Measurements from ENCODE around the gene KRT7. TPM values are rescaled to one million over a fixed set of nuclear protein-coding genes. Genes with fewer than 3 reads are reported as not detected.
"Not testable (repeated sequence)": the region's sequence is repeated elsewhere in the genome, so short reads cannot be mapped to it uniquely, and the experiment has no call there.

The KRT7 gene
- total RNA-seq, 2 donors from 2014 or later, result 0.78 to 0.89 TPM

- DNase-seq (no peak), ATAC-seq (no peak)
- intact Hi-C loops (cut with DNase I, micrococcal nuclease), result no loop called here
These were observed 6.0 kb downstream of the KRT7 start for GRCh38 chr12:52238916-52239646.

DNA sequence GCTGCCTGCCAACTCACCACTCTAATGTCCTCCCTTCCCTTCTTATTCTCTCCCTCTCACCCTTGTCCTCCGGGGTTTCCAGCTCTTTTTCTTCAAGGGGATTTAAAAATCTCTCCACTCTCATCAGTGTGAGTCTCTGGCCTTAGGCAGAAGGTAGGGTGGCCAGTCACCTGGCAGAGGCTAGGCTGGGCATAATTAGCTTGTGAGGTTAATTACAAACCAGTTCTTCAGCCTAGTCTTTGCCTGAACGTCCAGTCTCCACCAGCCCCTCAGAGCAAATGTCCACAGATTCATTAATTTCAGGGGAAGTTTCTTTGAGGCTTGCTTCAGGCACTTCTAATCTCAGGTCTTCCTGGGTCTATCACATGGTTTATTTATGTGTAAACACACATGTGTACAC, 6.7 kb downstream of the KRT7 start:
- ATAC-seq (no peak), DNase-seq (no peak)
- intact Hi-C loops (cut with DNase I, micrococcal nuclease), result no loop called here

- ATAC-seq; DNase-seq; intact Hi-C loops (cut with DNase I, micrococcal nuclease): not testable (repeated sequence)
These were observed 7.2 kb downstream of the KRT7 start for GRCh38 chr12:52240247-52240646.

DNA sequence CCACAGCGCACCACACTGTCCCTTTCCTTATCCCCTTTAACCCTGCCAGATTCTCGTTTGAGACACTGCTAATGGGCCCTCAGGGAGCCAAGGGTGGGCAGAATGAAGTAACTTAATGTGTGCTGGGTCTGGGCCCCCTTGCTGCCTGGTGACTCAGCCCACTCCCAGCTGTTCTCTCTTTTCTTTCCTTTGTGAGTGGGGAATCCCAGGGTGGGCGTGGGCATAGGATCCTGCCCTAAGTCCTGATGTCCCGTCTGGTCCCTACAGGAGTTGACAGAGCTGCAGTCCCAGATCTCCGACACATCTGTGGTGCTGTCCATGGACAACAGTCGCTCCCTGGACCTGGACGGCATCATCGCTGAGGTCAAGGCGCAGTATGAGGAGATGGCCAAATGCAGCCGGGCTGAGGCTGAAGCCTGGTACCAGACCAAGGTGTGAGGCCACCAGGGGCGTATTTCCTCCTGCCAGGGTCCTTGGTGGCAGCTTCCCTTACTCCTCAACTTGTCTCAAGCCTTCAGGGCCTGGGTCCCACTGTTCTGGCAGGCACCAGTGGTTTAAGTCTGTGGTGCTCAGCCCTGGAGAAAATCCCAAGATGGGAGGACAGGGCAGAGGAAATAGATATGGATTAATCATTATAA, 8.3 kb downstream of the KRT7 start:
- no peak for ATAC-seq
- intact Hi-C loops (cut with DNase I, micrococcal nuclease), result no loop called here
- no peak for DNase-seq

DNA sequence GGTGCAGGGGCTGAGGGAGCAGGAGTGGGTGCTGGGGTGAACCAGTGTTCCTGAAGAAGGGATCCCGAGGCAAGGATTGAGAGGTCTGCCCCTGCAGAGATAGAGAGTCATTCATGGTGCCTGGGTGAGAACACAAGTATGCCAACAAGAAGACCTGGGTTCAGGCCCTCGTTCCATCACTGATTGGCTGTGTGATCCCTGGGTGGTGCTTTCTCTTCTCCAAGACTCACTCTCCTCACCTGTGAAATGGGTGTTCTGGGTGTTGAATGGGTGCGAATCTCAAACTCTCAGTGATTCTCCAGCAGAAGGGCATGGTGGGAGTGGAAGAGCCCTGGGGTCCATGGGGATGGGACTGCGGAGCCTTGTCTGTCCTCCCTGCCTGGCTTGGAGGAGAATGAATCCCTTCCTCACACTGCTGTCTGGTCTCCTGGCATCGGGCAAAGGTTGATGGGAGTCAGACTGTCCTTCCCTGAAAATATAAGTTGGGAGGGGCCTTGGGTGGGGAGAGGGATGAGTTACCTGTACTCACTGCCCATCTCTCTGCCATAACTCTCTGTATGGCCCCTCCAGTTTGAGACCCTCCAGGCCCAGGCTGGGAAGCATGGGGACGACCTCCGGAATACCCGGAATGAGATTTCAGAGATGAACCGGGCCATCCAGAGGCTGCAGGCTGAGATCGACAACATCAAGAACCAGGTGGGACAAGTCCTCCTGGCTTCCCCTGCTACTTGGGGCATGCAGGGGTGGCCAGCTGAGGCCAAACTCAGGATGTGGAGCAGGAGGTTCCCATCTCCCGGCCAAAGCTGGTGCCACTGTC, 9.6 kb downstream of the KRT7 start:
- ATAC-seq (no peak), DNase-seq (no peak)
- intact Hi-C loops (cut with DNase I, micrococcal nuclease), result no loop called here

DNA sequence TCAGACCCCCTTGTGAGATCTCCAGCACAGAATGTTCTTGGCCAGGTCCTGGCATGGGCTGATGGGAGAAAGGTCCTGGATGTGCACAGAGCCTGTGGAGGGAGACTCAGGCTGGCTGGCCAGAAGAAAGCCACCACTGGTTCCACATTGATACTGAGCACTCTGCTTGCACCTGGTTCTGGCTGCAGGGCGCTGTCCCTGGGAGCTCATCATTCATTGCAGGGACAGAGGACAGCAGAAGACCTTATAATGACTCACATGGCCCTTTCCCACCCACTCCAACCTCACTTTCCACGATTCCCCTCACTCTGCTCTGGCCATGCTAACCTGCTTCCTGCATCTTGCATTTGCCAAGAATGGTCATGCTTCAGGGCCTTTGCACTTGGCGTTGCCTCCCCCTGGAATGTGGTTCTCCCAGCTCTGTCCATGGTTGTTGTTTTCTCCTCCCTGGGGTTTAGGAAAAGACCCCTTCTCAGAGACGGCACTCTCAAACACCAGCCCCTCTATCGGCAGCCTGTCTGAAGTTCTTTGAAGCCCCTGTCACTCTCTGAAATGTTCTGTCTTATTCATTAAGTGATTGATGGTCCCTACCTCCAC, 10.3 kb downstream of the KRT7 start:
- DNase-seq, result no peak
- ATAC-seq, result no peak
- intact Hi-C loops (cut with DNase I, micrococcal nuclease), result no loop called here

GRCh38 chr12:52243856-52244614, 11.0 kb downstream of the KRT7 start:
- peak; percentile 71 for ATAC-seq
- DNase-seq, result peak; percentile 52 to 78
- intact Hi-C loops (cut with DNase I, micrococcal nuclease), result no loop called here

DNA sequence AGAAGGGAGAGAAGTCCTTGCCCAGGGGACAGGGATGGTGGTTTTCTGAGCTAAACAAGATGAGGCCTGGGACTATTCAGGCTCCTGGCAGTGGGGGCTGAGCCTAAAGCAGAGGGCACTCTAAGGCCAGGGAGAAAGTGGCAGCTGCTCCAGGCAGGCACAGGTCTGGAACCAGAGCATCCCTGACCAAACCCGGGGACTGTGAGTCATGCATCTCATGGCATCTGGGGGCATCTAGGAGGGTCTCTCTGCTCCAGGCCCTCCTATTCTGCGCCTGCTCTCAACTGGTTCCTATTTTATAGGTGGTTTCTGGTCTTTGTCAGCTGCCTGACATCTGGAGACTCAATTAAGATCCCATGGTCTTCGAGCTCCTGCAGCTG, 11.6 kb downstream of the KRT7 start:
- DNase-seq, result no peak
- intact Hi-C loops (cut with DNase I, micrococcal nuclease), result no loop called here
- ATAC-seq, result no peak

DNA sequence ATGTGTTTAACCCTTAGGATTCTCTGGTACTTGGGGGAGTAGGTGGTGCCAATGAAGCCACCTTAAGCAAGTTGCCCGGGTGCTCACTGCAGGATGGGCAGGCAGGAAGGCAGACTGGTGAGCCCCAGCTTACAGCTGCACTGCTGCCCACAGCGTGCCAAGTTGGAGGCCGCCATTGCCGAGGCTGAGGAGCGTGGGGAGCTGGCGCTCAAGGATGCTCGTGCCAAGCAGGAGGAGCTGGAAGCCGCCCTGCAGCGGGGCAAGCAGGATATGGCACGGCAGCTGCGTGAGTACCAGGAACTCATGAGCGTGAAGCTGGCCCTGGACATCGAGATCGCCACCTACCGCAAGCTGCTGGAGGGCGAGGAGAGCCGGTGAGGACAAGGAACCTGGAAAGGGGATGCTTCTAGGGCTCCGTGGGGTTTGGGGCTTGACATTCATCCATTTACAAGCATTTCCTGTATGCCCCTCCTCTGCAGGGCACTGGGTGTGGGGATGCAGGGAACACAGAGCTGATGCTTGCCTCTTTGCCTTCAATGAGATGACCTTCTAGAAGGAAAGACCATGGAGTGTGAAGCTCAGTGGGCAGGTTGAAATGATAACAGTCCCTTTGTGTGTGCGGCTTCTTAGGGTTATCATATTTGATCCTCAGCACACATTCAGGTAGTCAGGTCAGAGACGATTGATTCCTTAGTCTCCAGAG, 12.4 kb downstream of the KRT7 start:
- intact Hi-C loops (cut with DNase I, micrococcal nuclease), result no loop called here
- no peak for ATAC-seq
- no peak for DNase-seq

DNA sequence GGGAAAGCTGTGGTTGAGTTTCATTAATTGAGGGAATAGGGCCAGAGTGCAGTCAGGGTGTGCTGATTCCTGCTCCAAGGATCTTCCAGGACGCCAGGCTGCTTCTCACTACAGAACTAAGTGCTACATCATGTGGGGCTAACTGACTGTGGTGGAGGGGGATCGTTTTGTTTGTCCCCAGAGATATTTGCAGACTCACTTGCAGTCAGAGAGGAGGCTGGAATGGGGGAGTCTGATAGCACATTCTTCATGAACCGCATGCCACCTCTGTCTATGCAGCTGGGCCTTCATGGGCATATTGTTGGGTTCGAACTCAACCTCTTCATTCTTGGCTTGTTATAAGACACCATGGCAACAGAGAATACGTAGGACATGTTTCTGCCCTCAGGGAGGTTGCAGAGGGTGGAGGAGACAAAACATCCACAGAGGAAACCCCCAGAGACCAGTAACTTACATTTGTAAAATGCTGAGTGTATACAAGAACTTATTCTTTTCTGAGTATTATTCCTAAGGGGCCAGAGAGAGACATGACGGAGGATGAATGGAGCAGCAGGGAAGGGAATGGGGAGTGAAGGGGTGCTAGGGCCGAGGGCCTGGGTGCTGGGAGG, 13.0 kb downstream of the KRT7 start:
- intact Hi-C loops (cut with DNase I, micrococcal nuclease), result no loop called here
- no peak for ATAC-seq
- no peak for DNase-seq

DNA sequence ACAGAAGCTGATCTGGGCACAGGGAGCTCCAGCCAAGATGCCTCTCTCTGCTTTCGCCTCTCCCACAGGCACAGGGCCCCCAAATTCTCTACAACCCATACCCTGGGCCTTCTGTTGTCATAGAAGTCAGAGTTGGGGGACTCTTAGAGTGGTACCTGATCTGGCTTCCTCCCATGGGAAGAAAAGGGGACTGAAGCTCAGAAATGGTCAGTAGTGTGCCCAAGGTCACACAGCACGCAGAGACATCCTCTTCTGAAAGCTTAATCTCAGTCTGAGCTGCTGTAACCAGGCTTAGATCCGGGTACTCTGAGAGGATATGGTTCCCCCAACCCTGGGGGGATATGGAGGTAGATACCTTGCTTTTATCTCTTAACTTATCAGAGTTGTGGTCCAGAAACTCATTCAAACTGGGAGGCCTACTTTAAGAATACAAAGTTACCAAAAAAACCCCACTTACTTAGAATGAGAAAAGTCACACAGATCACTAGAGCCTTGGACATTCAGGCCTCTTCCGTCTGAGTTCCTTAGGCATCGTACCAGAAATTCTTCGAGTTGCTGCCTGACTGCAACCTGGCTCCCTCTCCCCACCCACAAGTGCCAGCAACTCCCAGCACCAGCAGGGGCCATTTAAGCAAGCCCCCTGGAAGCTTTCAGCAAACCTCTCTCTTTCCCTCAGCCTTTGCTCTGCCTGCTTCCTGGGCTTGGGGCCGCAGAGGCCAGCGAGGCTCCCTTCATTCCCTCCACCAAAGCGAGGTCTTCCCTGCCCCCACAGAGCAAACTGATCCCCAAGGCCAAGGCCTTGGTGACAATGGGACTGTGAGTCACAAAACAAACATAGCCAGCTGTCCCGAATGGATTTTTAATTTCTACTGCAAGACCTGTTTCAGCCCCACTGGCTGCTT, 13.9 kb downstream of the KRT7 start:
- ATAC-seq (peak; percentile 66), DNase-seq (no peak)
- intact Hi-C loops (cut with DNase I, micrococcal nuclease), result no loop called here

- DNase-seq (no peak), ATAC-seq (peak; percentile 7)
- intact Hi-C loops (cut with DNase I, micrococcal nuclease), result no loop called here
These were observed 14.8 kb downstream of the KRT7 start for GRCh38 chr12:52247622-52248540.

GRCh38 chr12:52248541-52249461, 15.8 kb downstream of the KRT7 start:
- DNase-seq (no peak), ATAC-seq (no peak)
- intact Hi-C loops (cut with DNase I, micrococcal nuclease), result no loop called here

GRCh38 chr12:52249511-52250047, 16.5 kb downstream of the KRT7 start:
- no peak for ATAC-seq
- intact Hi-C loops (cut with DNase I, micrococcal nuclease), result no loop called here

More at GRCh38 chr12:52249511-52250047, 16.5 kb downstream of the KRT7 start:
- no peak for DNase-seq

Data from left colon (tissue), 2 donors.